Endothelial cell of umbilical vein (primary cell): Measurements from ENCODE around the gene LMF1. TPM values are rescaled to one million over a fixed set of nuclear protein-coding genes. Genes with fewer than 3 reads are reported as not detected.

Experiments
- BruUV-seq: library from RNA; stranded (reverse); fragments of 400-500 nt; replicated peaks from 2 replicates; lab custom pipeline; 2021; lab: Mats Ljungman, UMichigan
- CTCF ChIA-PET: fragments of 300-600, 350-600 bp; sonication (Branson Sonifier 250); formaldehyde crosslinking; loops from one replicate; lab custom pipeline; 2021; ENCODE audit warnings: antibody characterized with exemption, inconsistent platforms; lab: Charles Lee
- POLR2A ChIA-PET: fragments of 300-600, 350-600 bp; sonication (Branson Sonifier 250); formaldehyde crosslinking; loops from one replicate; lab custom pipeline; 2021; ENCODE audit warnings: antibody characterized with exemption, inconsistent platforms; lab: Charles Lee
- DNase-seq: peaks from one replicate; pipeline ENCODE4 v3.0.0-alpha.2; 2011; ENCODE audit warnings: low read depth, low spot score
- FAIRE-seq: peaks from 2 replicates; lab custom pipeline; 2011; peaks lifted over from hg19 to GRCh38; lab: Jason Lieb, UNC
- H2AFZ ChIP-seq: 2 replicates; pipeline ENCODE4 v1.6.0; 2012; ENCODE audit warnings: low read depth, low read length, control low read depth, inconsistent platforms
- H3K27ac ChIP-seq: 2 replicates; pipeline ENCODE4 v1.5.1; 2011; ENCODE audit warnings: low read depth, mild to moderate bottlenecking, control low read depth, low read length, moderate library complexity; ENCODE audit not compliant: insufficient read depth
- H3K27me3 ChIP-seq, 2 experiments: 2 replicates each; pipeline versions ENCODE4 v1.6.0 to v1.6.1; 2011; ENCODE audit warnings: low read length in 2 of 2, mixed read lengths in 1 of 2; ENCODE audit not compliant: control insufficient read depth in 2 of 2, insufficient read depth in 2 of 2
- H3K36me3 ChIP-seq, 2 experiments: 2 replicates in 1 of 2; 3 replicates in 1 of 2; pipeline ENCODE4 v1.5.1; 2011; ENCODE audit warnings: low read length in 2 of 2, mild to moderate bottlenecking in 1 of 2, moderate library complexity in 1 of 2; ENCODE audit not compliant: control insufficient read depth in 2 of 2, insufficient read depth in 2 of 2; ENCODE audit errors: extremely low read depth in 1 of 2
- H3K4me1 ChIP-seq: 3 replicates; pipeline ENCODE4 v1.5.1; 2011; ENCODE audit warnings: mild to moderate bottlenecking, low read length; ENCODE audit not compliant: control insufficient read depth, insufficient read depth; ENCODE audit errors: extremely low read depth
- H3K4me2 ChIP-seq: 2 replicates; pipeline ENCODE4 v1.6.1; 2011; ENCODE audit warnings: low read length, control low read depth, mixed read lengths; ENCODE audit not compliant: insufficient read depth
- H3K4me3 ChIP-seq, 3 experiments: fragments of 200-600 bp in 1 of 3; sonication (generic), shearing (Covaris generic) in 1 of 3; replicated peaks in 1 of 3; 2 replicates each; pipeline ENCODE4 v1.5.1; 2011 to 2016; ENCODE audit warnings: control low read depth in 3 of 3, low read length in 3 of 3, mild to moderate bottlenecking in 2 of 3, inconsistent platforms in 1 of 3, low read depth in 1 of 3, moderate library complexity in 1 of 3; ENCODE audit not compliant: insufficient read depth in 1 of 3
- H3K79me2 ChIP-seq: 2 replicates; pipeline ENCODE4 v1.6.0; 2012; ENCODE audit warnings: low read length, inconsistent platforms; ENCODE audit not compliant: control insufficient read depth, insufficient read depth
- H3K9ac ChIP-seq: replicated peaks from 2 replicates; pipeline ENCODE3; 2011; ENCODE audit warnings: low read length, control low read depth; ENCODE audit not compliant: insufficient read depth; ENCODE audit errors: extremely low read depth
- H3K9me1 ChIP-seq: replicated peaks from 3 replicates; pipeline ENCODE4 v1.6.0; 2011; ENCODE audit warnings: mild to moderate bottlenecking, low read length; ENCODE audit not compliant: control insufficient read depth, insufficient read depth; ENCODE audit errors: extremely low read depth
- H3K9me3 ChIP-seq: replicated peaks from 2 replicates; pipeline ENCODE4 v1.5.1; 2012; ENCODE audit warnings: low read length, inconsistent platforms; ENCODE audit not compliant: control insufficient read depth, insufficient read depth
- H4K20me1 ChIP-seq: replicated peaks from 2 replicates; pipeline ENCODE3; 2011; ENCODE audit warnings: mild to moderate bottlenecking, low read length; ENCODE audit not compliant: control insufficient read depth, insufficient read depth; ENCODE audit errors: extremely low read depth
- EZH2 ChIP-seq: IDR thresholded peaks from 2 replicates; pipeline ENCODE4 v1.6.1; 2012; ENCODE audit warnings: borderline replicate concordance, low read depth, mild to moderate bottlenecking, moderate library complexity, low read length, inconsistent platforms; ENCODE audit not compliant: severe bottlenecking
- FOS ChIP-seq: IDR thresholded peaks from 2 replicates; pipeline ENCODE4 v1.6.1; 2011; ENCODE audit warnings: mild to moderate bottlenecking, low read length, moderate library complexity, borderline replicate concordance; ENCODE audit not compliant: insufficient read depth
- GATA2 ChIP-seq: IDR thresholded peaks from 2 replicates; pipeline ENCODE4 v1.7.0; 2011; ENCODE audit warnings: low read depth, mild to moderate bottlenecking, moderate library complexity, mixed read lengths, low read length; ENCODE audit not compliant: insufficient read length, insufficient read depth
- MAX ChIP-seq: IDR thresholded peaks from 2 replicates; pipeline ENCODE4 v1.6.1; 2011; ENCODE audit not compliant: insufficient read depth, insufficient read length
- MYC ChIP-seq: IDR thresholded peaks from one replicate; pipeline ENCODE4 v1.6.1; 2011; ENCODE audit warnings: mild to moderate bottlenecking, low read depth, low read length
- POLR2A ChIP-seq: IDR thresholded peaks from 2 replicates; pipeline ENCODE4 v1.6.1; 2012; ENCODE audit warnings: low read depth, mild to moderate bottlenecking, control low read depth, low read length
- POLR2AphosphoS5 ChIP-seq: IDR thresholded peaks from 2 replicates; pipeline ENCODE4 v1.6.1; 2012; ENCODE audit warnings: low read depth, mild to moderate bottlenecking, control low read depth, low read length, moderate library complexity; ENCODE audit not compliant: insufficient read depth
- dilution Hi-C: fragments of 300-500 bp; cut with MboI; formaldehyde crosslinking; loops from one replicate; pipeline ENCODE4 v1.15.0; 2019; ENCODE audit warnings: low sequenced_read_pairs; ENCODE audit not compliant: extremely low pct_ligation_motif_present
- intact Hi-C: fragments of 100-400 bp; cut with micrococcal nuclease; formaldehyde crosslinking; loops from one replicate; pipeline ENCODE4 v1.10.0; 2022
- polyA plus RNA-seq, 4 experiments: library from polyadenylated mRNA; depleted of rRNA in 3 of 4; stranded (reverse) in 3 of 4; unstranded in 1 of 4; fragments of >200 nt; gene quantifications; 2 replicates each; pipeline versions ENCODE4 v1.2.1 to v1.2.3, GENCODE V29; 2011 to 2012; ENCODE audit warnings: missing spikeins in 1 of 4
- total RNA-seq: library from RNA; stranded (reverse); gene quantifications from 2 replicates; pipeline ENCODE4 v1.2.3, GENCODE V29; 2021
- TF ChIP-seq, protein P1 (sequence below), 2 donors: IDR thresholded peaks; 1 replicate in 1 of 2; 2 replicates in 1 of 2; pipeline ENCODE4 v1.5.1; 2011; ENCODE audit warnings: low read length in 2 of 2, mild to moderate bottlenecking in 2 of 2, moderate library complexity in 2 of 2, control low read depth in 1 of 2, inconsistent platforms in 1 of 2, low read depth in 1 of 2; ENCODE audit not compliant: insufficient read depth in 1 of 2; ENCODE audit errors: extremely low read depth in 1 of 2

Gene LMF1
- total and polyA plus RNA-seq, 2 donors (not counting 3 experiments of a cell fraction or from before 2014, with no cell fraction given), result 17.8 TPM

DNA sequence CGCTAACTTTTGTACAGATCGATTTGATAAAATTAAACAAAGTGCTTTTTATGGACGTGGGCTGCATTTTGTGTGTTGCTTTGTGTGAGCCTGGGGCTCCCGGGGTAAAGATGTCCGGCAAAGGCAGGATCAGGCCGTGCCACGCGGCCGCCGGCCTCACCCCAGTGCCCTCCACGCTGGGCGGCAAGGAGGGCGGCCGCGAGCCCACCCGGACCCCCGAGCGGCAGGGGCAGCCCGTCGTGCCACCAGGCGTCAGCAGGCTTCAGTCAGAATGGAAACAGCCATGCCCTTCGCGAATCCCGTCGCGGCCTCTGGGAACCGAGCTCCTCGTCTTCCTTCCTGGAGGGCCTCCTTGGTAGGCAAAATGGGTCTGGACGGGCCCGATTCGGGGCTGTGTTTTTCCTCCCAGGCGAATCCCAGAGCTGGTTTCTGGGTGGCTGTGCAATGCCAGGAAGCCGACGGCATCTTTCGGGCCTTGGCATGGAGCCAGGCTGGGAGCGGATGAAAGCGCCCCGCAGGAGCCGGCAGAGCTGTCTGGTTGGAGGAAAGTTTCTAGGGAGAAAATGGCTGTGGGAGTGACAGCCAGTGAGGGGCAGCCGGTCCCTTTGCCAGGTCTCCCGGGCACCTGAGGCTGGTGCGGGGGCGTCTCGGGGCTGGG, 16.3 kb upstream of the LMF1 start:
- intact Hi-C loops, result no loop called here

More for the DNA sequence above, 16.3 kb upstream of the LMF1 start:
- no peak for DNase-seq
- H3K27ac ChIP-seq, result no peak overlapping the region
- no peak overlapping the region for H3K9ac ChIP-seq
- TF ChIP-seq, protein P1, sequence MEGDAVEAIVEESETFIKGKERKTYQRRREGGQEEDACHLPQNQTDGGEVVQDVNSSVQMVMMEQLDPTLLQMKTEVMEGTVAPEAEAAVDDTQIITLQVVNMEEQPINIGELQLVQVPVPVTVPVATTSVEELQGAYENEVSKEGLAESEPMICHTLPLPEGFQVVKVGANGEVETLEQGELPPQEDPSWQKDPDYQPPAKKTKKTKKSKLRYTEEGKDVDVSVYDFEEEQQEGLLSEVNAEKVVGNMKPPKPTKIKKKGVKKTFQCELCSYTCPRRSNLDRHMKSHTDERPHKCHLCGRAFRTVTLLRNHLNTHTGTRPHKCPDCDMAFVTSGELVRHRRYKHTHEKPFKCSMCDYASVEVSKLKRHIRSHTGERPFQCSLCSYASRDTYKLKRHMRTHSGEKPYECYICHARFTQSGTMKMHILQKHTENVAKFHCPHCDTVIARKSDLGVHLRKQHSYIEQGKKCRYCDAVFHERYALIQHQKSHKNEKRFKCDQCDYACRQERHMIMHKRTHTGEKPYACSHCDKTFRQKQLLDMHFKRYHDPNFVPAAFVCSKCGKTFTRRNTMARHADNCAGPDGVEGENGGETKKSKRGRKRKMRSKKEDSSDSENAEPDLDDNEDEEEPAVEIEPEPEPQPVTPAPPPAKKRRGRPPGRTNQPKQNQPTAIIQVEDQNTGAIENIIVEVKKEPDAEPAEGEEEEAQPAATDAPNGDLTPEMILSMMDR (IDR thresholded peaks at IDR 0.05; ENCODE audit: extremely low read depth in 1 of 2, insufficient read depth in 1 of 2, low read depth in 1 of 2, low read length in 2 of 2), result no peak
- no peak for TF ChIP-seq POLR2AphosphoS5
- TF ChIP-seq EZH2, result no peak
- TF ChIP-seq FOS, result no peak
- TF ChIP-seq POLR2A, result no peak
- TF ChIP-seq GATA2, result no peak
- no peak for TF ChIP-seq MAX
- no peak for TF ChIP-seq MYC
- no TSS peak for BruUV-seq
- peaks cover 8 to 10% of the 10 kb centered on the region in 2 experiments for H3K27me3 ChIP-seq
- H3K4me2 ChIP-seq, result no peak overlapping the region
- no peak overlapping the region for H3K4me3 ChIP-seq
- H3K9me1 ChIP-seq, result no peaks in the 10 kb centered on the region
- no peak for FAIRE-seq
- no peaks in the 10 kb centered on the region for H4K20me1 ChIP-seq
- H3K36me3 ChIP-seq, result no peaks in the 10 kb centered on the region
- CTCF ChIA-PET, result no interaction called here
- no peaks in the 10 kb centered on the region for H3K4me1 ChIP-seq
- H2AFZ ChIP-seq, result no peak overlapping the region
- dilution Hi-C loops, result no loop called here
- H3K79me2 ChIP-seq, result no peaks in the 10 kb centered on the region
- POLR2A ChIA-PET, result no interaction called here
- no peaks in the 10 kb centered on the region for H3K9me3 ChIP-seq
